Lung microvascular endothelial cell (primary cell): ENCODE results near the gene CDH13. TPM values are rescaled to one million over a fixed set of nuclear protein-coding genes. Genes with fewer than 3 reads are reported as not detected.
A peak's percentile ranks its signal among the peaks of the same experiment; 100 is the strongest.

ENCODE experiments used
- DNase-seq, 2 donors: peaks; one replicate each; pipeline versions ENCODE4 v3.0.0 to v3.0.0-alpha.2; 2010; ENCODE audit warnings: low read depth in 2 of 2
- total RNA-seq: library from RNA; depleted of rRNA; stranded (reverse); fragments of >200 nt; gene quantifications from 2 replicates; pipeline ENCODE4 v1.2.1, GENCODE V29; 2014

CDH13 gene
- total RNA-seq, 1 donor from 2014 or later = 14.5 TPM

DNA sequence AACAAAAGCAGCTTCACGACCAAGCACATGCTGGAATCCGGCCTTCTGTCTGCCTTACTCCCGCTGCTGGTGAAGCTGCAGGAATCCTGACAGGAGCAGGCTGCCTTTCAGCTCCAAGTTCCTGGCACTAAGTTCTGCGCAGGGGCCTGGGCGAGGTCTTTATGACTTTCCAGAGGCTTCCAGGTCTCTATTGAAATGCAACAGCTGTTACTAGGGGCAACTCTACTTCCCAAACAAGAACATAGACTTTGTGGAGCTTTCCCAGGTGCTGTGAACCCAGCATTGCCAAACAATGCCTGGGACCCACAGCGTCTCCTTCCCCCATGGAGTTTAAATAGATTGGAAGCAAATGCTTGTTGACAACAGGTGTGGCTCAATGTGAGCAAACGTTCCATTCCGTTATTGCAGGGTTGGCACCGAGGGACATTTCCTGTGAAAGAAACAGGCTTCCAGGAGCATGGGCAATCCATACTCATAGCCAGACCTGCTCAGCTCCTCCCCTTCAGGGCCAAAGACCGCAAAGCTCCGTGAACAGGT lies 156.0 kb downstream of the CDH13 start:
- DNase-seq = peak; percentile 3 to 81

DNA sequence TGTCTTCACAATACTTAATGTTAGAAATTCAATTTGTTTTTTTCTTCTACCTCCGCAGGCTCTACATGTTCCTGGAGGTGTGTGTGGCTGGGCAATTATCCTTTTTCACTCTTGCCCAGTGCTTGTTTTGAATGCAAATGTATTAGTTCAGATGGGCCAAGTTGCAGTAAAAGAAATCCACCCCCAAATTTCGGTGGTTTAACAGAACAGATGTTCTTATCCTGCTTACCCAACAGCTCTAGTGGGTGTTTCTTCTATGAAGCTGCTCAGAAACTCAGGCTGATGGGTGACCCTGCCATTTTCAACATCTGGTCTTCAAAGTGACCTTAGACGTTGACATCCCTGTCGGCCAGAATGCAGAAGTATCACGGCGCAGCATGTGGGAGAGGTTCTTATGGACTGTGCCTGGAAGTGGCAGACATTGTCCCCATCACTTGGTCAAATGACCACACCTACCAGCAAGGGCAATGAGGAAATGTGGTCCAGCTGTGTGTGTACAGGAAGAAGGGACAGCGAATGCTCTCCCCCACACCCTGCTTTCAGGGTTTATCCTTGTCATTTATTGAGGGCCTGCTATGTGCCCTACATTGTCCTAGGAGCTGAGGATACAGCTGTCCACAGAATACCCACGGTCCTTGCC lies 157.3 kb downstream of the CDH13 start:
- no peak for DNase-seq

DNA sequence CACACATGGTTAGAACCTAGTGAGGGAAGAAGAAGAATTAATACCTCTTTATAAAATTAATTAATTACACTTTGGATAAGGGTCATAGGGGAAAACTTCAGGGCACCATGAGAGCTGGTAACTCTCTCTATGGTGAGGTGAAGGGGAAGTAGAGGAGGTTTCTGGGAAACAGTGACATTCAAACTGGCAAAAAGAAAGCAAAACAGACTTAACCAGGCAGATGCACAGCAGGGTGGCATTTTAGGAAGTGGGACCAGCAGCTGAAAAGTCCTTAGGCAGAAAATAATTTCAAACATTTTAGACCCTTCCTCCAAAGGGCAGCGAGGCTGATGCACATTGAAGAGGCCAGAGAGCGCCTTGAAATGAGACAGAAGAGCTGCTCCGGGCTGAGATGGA lies 157.8 kb downstream of the CDH13 start:
- no peak for DNase-seq

DNA sequence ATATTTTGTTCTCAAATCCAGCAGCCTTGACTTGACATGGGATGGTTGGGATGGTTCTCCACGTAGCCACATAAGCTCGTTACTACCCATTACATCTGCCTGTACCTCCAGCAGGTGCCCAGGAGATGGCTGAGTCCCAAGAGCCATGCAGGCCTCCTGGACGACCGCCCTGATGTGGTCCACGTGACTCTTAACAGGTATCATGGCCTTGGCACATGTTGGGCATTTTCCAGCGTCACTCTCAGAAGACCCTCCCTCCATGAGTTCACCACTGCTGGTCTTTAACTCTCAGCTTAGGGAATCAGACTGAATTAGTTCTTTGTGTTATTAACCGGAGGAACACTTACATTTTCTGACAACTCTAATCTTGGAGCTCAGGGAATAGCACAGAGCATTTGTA lies 161.5 kb downstream of the CDH13 start:
- no peak for DNase-seq

DNA sequence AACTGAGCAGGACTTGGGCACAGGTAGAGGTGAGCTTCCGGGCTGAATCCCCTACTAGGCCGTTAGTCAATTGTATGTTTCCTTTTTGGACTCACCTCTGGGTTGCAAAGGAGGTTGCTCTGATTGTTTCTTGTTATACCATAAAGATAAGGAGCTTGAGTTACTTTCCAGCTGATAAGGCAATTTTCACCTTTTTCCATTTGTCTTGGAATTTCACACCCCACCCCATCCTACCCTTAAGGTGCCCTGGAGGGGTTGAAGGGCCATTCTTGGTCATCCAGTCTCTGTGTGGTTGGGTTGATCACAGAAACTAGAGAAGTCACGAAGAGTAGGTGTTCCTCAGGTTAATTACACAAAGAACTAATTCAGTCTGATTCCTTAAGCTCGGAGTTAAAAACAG lies 162.2 kb downstream of the CDH13 start:
- DNase-seq = no peak

DNA sequence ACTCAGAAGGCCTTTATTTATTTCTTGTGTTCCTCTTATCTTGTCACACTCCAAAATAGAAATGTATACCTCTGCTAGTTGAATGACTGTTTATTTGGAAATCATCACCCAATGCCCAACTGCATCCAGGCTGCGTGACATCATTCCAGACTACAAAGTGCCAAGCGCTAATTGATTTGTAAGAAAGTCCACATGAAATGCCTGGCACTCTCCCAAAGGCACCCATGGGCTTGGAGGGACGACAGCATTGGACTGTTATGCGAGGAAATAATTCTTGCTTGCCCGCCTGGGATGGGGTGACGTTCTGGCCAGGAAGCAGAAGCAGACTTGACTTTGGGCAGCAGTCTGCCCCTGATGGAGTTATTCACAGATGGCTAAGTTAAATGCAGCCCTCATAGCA lies 165.9 kb downstream of the CDH13 start:
- no peak for DNase-seq

DNA sequence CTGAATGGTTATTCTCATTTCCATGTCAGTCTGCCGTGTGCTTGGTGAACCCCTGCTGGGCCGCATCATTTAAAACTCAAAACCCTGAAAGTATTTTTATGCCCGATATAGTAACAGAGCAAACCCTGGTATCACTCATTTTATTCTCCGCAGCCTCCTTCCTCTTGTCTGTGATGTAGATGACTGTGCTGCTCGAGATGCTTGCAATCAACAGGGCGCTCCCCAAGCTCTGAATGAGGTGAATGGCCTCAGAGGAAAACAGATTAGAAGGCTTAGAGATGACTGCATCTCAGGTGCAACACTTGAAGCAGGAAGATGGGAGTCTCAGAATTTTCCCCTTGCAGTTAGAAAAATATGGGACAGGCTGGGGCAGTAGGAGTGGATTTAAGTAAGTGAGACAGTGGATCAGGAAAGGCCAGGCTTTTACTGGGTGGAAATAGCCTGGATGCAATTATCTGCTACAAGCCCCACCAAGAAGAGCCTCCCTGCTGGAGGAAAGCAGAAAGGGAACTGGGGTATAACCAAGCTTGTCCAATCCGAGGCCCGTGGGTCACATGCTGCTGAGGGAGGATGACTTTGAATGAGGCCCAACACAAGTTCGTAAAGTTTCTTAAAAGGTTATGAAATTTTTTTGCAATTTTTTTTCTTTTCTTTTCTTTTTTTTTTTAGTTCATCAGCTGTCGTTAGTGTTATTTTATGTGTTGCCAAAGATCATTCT lies 166.9 kb downstream of the CDH13 start:
- no peak for DNase-seq

DNA sequence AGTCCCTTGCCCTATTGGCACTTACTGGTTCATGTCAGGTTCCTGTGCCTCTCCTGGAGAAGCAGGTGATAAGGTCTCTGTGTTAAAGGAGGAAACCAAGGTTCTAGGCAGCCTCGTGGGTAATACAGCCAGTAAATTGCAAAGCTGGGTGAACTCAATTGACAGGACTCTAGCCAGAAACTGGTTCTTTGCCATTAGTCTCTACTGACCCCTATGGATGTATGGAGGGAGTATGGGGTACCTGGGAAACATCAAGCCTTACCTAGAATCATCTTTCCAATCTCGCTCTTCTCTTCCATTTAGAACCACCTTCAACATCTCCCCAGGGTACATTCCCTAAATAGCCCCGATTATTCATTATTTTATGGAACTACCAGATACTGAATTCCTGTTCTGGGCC lies 169.3 kb downstream of the CDH13 start:
- DNase-seq = peak in 1 of 2 donors; percentile 7

DNA sequence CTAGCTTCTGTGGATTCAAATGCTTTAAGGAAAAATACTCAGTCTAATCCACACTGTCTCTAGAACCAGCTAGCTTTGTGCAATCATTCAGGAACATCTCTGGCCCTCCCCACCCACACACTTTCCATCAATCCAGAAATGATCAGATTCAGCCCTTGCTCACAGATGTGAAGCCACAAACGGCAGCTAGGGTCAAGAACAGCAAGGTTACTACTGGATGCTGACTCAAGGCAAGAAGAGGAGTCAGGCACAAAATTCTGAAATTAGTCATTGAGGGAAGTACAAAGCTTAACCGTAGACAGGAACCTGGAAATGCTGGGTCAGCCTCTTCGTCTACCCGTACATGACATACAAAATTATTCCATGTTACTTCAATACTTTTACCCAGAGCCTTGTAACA lies 174.6 kb downstream of the CDH13 start:
- peak in 1 of 2 donors; percentile 71 for DNase-seq

DNA sequence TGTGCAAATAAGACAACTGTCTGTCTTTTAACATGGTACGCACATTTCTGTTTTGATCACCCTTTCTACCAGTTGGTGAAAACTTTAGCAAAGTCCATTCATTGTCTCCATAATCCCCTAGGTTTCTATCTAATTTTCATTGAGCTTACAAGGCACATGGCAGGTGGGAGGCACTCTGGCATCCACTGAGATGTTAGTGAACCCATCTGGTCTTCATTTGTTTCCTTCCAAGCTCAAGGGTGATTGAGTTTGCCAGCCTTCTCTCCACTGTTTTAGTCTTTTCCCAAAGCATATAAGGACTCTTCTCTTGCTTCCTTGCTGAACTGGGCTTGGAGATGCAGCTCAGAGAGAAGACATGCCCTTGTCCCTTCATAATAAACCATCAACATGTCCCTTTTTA lies 179.1 kb downstream of the CDH13 start:
- no peak for DNase-seq

DNA sequence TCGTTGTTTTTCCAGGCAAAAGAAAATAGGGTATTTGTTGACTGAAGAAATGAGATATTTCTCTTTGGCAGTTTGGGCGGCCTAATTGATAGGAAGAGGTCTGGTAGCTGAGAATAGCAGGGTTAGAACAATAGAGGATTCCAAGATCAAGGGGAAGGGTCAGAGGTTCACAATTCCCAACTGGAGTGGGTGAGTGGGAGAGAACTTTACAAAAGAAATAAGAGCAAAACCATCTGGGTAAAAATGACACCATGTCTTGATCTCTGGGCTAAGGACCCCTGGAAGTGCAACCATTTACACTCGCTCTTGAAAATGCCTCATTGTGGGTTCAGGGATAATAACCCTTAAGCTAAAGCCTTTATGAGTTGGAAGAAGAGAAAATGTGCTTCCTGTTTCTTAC lies 180.5 kb downstream of the CDH13 start:
- DNase-seq = no peak

DNA sequence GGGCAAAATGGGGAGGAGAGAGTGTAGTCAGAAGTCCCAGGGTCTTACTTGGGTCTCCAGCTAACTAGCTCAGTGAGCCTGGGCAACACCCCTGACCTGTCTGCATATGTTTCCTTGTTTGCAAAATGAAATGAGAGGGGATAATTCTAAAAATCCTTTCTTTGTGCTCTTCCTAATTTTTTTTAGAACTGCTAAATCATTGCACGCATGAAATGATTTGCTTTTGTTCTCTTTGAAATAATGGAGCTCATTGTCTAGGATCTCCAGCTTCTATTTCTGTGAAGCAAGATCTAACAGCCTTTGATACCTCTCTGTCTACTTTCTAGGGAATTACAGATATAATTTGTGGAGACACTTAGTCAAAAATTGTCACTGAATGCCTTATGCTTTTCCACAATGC lies 181.3 kb downstream of the CDH13 start:
- no peak for DNase-seq

DNA sequence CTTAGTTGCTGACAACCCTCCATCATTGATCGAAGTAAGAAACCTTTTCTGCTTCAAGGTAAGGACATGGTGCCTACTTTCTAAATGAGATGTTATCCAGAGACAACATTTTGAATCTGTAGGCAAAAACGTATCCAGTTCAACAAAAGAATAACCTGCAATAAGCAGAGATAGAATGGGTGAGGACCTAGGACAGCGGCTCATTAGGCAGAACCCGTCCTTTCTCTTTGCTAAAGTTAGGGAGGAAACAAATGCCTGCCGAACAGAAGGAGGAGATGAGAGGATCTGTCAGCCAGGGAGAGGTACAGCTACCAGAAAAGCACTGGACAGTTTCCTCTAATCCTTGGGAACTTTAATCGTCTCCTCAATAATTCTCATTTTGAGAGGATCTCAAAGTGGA lies 183.3 kb downstream of the CDH13 start:
- no peak for DNase-seq

DNA sequence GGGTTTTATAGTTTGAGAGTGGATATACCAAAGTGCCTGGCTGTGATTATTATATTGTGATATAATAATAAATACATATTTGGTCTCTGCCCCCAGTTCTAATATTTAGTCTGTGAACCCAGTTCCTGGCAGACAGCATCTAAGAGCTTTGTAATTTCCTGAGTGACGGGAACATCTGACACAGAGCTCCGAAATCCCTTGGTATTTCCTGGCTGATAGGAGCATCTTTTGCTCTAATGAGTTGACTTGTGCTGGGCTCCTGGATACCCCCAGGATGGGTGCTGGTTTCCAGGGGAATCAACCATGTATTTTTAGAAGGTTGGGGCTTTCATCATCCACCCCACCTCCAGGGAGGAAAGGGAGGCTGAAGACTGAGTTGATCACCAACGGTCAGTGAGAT lies 187.3 kb downstream of the CDH13 start:
- peak; percentile 23 to 41 for DNase-seq

DNA sequence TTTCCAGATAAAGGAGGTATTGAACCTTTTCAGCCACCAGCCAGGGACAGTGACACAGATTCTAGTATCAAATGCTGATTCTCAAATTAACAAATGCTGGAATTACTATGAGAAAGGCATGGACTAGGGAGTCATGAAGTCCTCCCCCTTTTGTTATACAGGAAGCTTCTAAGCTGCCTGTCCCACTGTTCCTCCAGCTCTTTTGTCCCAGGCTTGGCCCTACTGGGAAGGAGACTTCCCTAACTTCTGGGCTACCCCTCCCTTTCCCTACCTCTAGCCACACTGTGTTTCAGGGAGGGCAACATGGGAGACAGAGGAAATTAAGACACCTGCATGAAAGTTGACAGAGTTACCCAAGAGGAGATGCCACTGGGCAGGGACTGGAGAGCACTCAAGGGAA lies 192.5 kb downstream of the CDH13 start:
- no peak for DNase-seq

DNA sequence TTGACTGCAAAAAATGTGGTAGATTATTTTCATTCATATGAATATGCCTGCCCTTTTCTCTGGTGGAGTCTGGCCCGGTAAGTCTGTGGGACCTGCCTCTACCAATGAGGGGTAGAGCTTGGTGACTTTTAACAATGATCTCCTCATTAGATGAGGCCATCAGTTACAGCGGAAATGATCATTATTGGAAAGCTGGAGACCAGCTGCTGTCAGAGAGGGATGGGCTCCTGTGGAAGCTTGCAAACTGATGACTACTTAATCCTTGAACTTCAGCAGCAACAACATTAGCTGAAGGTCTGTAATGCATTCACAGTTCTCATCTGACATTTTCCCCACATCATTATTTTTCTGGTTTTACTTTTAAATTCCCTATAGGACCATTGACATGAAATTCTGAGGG lies 194.1 kb downstream of the CDH13 start:
- no peak for DNase-seq

DNA sequence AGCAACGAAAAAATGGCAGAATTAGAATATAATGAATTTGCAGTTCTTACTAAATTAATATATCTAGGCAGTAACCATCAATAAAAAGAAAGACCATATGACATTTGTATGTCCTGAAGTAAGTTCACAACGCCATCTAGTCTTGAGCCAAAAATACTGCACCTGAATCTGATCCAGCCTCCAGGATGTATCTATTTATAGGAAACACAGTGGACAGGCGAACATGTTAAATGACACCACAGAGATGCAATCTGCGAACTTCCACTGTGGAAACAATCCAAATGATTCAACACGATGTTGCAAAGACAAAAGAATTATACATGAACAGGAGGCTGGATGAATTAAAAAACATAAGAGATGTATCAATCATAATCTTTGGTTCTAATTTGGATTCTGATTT lies 197.6 kb downstream of the CDH13 start:
- peak; percentile 6 to 14 for DNase-seq

DNA sequence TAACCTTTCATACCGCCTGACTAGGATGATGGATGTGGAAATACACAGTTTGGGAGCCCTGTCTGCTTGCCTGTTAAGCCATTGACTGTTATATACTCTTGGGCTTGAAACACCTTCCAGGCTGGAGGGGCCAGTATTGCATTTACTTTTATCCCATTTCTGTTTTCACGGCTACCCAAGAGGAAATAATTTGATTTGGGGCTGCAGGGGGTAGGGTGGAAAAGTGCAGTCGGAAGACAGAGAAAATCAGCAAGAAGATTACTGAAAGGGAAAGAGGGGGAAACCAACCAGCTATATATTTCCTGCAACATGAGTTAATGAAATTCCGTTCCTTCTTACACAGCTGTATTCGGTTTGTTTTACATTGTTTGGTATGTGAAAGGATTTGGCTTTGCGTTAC lies 202.5 kb downstream of the CDH13 start:
- DNase-seq = no peak

DNA sequence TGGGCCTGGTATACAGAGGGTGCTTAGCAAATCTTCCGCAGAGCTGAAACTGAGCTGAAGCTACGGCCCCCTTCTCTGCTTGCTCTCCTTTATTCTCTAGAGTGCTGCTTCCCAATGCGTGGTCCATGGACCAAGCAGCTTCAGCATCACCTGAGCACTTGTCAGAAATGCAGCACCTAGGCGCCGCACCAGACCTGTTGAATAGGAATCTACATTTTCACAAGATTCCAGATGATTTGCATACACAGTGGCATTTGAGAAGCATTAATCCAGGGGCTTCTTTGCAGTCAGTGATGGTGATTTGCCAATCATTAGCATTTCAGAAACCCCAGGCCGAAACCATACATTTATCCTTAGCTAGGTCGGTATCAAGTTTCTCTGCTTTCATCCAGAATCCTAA lies 204.2 kb downstream of the CDH13 start:
- no peak for DNase-seq

DNA sequence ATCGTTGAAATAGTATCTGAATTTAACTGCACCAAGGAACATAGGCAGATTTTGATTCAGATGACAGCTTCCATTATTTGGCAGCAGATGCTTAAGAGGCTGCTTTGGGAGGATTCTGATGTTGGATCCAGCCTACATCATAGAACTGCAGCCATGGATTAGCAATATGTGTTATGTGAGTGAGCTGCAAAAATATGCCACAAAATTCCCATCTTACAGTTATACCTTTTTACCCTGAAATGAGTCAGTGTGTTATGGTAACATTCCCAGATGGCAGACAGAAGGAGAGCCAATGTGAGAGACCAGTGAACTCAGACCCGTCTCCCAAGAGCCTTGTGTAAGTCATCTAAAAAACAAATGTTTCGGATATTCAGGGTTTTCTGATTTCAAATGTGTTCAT lies 206.1 kb downstream of the CDH13 start:
- no peak for DNase-seq

DNA sequence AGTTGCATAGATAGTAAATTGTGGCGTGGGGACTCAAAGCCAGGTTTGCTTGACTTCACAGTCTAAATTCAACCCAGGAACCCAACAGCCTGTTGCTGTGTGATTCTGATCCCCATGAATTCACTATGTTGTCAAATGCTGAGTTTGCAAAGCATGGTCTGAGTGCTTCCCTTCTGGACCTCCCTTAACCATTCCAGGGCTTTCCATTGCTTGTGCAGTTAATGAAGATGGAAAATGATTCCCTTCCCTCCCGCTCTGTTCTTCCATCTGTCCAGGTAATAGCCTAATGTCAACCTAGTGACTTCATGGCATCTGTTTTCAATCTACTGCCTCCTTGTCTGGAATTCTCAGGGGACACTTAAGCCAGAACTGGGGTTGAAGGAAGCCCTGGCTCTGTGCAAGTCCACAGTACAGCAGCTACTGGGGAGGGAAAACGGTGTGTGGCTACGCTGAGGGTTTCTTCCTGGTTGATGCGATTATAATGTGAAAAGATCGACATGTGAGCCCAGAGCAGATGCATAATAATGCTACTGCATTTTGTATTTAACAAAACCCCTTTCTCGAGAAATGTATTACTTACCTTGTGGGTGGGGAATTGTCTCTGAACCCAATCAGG lies 206.7 kb downstream of the CDH13 start:
- no peak for DNase-seq

DNA sequence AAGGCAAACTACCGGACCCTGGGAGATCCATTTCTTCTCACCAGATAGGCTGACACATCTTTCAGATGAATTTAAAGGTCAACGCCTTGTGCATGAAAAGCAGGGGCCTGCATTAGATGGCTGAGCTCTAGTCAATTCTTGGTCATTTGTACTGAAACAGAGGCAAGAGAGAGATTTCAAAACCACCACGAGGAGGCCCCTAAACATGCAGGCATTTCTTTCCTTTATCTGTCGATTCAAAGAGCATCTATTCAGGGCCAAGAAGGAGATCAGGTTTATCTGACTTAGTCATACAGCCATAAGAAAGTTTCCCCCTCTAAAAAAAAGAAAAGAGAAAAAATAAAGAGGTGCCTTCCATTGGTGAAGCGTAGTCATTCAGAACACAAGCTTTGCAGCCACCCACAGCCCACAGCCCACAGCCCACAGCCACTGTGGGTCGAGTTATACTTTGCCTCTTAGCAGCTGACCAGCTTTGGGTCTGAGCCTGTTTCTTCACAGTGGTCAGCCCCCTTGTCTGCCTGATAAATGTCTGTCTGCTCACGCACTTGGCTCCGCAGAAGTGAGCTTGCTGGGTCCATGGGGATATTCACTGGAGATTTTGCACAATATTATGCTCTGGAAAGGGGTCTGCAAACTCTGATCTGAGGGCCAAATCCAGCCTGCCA lies 207.5 kb downstream of the CDH13 start:
- no peak for DNase-seq
